Activated CD4-positive, alpha-beta T cell treated with anti-CD3 and anti-CD28 coated beads, Interleukin-10, Interleukin-2, amounts not matched to agents 100 ng/mL and 50 ng/mL, durations not matched to agents 16 hours and 8 hours (primary cell): Measurements from ENCODE around the gene ANKH.
"Not testable (repeated sequence)": the region's sequence is repeated elsewhere in the genome, so short reads cannot be mapped to it uniquely, and the experiment has no call there.

Experiments
- DNase-seq: peaks from one replicate; pipeline ENCODE4 v3.0.0-alpha.2; 2020

ANKH gene

DNA sequence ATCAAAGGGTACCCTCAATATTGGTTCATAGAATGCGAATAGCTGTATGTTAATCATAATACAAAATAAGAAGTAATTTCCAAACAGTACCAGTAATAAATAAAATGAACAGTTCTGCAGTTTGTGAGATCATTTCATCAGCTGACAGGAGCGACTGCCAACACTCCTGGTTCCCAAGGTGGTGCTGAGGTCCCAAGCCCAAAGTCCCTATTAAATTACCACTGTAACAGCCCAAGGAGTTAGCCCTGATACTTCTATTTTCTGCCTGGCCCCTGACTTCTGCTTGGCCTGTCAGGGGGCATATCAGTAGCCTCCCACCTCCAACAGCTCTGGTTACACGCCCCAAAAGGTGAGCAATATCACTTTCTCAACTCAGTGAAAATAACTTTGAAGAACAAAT lies 47.1 kb downstream of the ANKH start:
- DNase-seq: no peak

DNA sequence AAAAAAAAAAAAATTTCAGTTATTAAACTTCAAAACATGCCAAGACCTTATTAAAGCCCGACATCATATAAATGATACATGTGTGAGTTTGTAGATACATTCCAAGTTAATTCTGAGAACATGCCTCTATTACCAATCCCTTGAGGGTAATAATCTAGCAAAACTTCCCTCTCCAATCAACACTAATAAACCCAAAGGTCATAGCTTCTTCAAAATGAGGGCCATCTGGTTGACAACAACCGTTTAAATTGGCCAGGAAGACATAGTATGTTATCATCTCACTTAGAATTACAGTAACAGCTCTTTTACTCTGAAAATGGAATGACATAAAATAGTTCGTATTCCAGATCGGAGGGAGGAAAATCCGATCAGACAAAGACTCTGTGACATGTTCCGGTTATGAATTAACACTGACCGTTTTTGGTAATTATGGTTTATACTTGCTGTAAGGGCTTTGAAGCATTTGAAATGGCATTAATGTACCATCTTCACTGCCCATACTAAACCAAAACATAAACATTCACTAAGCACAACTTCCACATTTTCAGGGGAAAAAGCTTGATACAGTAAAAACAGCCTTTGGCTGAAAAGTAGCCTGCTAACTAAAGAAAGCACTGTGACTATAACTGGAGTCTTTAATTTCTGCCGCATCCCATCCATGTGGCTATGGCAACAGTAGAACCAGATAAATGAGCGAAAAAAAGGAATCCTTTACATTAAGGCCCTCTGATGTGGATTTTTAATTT lies 50.3 kb downstream of the ANKH start:
- DNase-seq: no peak

- DNase-seq: peak; percentile 71
Observed at GRCh38 chr5:14818931-14819790, 52.4 kb downstream of the ANKH start.

DNA sequence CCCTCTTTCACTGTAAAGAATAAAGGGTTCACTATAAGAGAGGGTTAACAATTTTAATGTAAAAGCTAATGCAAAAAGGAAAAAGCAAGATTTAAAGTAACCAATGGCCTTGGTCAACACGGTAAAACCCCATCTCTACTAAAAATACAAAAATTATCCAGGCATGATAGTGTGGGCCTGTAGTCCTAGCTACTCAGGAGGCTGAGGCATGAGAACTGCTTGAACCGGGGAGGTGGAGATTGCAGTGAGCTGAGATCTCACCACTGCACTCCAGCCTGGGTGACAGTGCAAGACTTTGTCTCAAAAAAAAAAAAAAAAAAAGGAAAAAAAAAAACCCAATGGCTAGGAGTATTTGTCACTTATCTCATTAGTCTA lies 53.8 kb downstream of the ANKH start:
- DNase-seq: not testable (repeated sequence)

GRCh38 chr5:14816999-14817761 lies 54.4 kb downstream of the ANKH start:
- DNase-seq: peak; percentile 82

DNA sequence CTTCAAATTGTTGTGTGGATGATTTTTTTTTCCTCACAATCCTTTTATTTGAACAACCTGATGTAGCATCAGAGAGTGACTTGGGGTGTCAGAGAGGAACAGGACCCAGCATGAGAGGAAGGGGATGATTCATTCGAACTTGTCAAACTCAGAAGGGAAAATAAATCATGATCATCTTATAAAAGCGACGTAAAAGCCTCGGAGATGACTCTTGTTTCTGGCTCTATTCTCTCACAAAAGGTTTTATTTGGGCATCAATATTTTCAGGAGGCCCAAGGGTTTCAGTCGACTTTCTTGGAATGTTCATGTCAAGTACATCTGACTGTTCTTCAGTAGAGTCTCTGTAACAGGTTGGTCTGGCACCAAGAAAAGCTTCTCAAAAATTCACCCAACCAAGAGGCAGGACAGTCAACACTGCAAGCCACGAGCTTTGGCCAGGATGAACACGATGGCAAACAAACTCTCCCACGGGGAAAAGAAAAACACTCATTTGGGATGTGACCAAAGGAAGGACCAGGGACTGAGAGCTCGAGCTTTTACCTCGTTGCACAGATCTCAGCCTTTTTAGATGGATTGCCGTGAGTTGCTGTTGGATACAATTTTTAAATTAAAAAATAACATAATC lies 55.1 kb downstream of the ANKH start:
- DNase-seq: peak; percentile 40

GRCh38 chr5:14813747-14814146 lies 57.8 kb downstream of the ANKH start:
- no peak for DNase-seq

DNA sequence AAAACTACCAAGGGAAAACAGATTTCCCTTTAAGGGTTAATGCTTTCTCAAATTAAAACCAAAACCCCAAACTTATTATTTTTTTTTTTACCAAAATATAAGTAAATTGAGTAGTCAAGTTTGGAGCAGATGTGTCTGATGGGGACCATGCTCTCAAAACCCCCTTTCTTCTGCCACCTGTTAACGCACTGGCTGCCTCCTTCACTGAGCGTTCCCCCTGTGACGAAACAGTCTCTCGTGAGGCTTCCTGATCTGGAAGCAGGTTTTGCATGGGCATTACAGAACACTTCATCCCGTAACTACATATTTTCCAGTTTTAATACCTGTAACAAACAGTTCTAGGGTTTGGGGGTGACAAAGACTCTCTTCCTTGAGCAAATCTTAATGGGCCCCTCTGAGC lies 59.4 kb downstream of the ANKH start:
- no peak for DNase-seq

DNA sequence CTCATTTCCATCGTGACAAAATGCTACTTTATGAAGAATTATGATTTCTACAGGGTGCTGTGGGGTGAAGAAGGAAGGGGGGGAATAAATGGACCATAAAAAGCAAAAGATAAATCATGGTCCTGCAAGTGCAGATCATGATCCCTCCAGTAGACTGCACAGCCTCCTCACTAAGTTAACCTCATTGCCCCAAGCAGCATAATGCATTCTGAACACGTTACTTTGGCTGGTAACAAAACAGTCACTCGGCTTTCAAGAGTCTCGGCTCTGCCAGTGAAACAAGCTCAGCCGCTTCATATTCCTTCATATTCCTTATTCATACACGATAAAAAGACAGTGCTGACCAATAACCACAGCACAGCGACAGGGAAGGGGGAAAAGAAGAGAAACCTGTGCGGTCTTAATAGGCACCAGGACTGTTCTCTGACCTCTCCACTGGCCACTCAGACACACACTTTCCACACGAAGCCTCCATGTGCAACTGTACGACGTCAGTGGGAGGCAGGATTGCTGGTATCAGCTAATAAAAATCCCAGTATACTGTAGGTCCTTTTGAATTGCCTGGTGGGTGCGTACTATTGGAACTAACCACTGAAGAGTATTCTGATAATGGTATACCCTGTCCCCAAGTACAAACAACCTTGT lies 60.5 kb downstream of the ANKH start:
- DNase-seq: no peak

DNA sequence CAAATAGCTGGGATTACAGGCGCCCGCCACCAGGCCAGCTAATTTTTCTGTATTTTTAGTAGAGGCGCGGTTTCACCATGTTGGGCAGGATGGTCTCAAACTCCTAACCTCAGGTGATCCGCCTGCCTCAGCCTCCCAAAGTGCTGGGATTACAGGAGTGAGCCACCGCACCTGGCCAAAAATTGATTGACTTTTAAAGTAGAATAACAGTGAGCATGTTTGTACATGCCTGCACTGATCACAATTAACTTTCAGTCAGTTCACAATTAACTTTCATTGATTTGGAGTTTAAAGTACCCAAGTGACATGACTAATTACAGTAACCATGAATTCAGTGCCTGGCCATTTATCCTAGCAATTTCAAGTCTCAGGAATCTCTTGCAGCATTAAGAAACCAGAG lies 61.3 kb downstream of the ANKH start:
- peak; percentile 26 for DNase-seq

- DNase-seq: peak; percentile 96
Observed at GRCh38 chr5:14809369-14810155, 62.0 kb downstream of the ANKH start.

- DNase-seq: no peak
Observed at GRCh38 chr5:14807471-14807870, 64.1 kb downstream of the ANKH start.

GRCh38 chr5:14806456-14806855 lies 65.1 kb downstream of the ANKH start:
- no peak for DNase-seq

DNA sequence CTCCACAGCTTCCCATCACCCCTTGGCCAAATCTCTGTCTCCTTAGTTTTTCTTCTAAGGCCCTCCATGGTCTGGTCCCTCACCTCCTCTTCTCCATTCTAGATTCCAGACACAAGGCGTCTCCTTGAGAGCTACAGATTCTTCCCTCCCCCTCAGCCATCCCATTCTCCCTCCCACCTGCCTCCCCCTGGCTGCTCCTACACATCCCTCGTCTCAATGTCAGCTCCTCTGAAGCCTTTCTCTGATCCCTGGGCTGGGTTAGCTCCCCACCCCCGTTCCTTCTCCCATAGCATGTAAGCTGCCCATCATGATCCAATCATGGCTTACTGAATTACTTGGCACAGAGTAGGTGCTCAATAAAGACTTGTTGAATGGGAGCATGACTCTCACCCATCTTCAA lies 69.0 kb downstream of the ANKH start:
- DNase-seq: no peak

GRCh38 chr5:14801792-14802191 lies 69.8 kb downstream of the ANKH start:
- DNase-seq: no peak

DNA sequence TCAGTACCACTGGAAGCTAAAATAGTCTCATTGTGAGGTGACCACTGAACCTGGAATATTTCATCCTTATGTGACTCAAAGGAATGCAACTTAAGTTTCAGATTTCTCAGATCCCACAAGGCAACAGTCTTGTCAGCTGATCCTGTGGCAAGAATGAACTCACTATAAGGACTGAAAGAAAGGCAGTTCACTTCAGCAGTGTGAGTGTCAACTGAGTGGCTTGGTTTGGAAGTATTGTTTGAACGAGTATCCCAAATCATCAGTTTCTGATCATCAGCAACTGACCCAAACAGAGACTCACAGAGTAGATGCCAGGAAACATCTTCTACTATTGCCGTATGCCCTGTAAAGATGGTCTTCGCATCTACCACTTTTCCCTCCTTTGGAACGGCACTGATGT lies 74.2 kb downstream of the ANKH start:
- DNase-seq: not testable (repeated sequence)

GRCh38 chr5:14794583-14795230 lies 76.9 kb downstream of the ANKH start:
- no peak for DNase-seq

GRCh38 chr5:14793851-14794250 lies 77.7 kb downstream of the ANKH start:
- DNase-seq: no peak

- DNase-seq: no peak
Observed at GRCh38 chr5:14790911-14791310, 80.7 kb downstream of the ANKH start.

- DNase-seq: no peak
Observed at GRCh38 chr5:14790220-14790619, 81.4 kb downstream of the ANKH start.
